DND-41 (cell line): Measurements from ENCODE around the gene CARM1.

Experiments
- ATAC-seq: fragments of 200-7000 bp; cut with Tn5 transposase; 3 replicates; pipeline ENCODE4 v1.9.1; 2021; ENCODE audit warnings: low read depth; ENCODE audit not compliant: insufficient read depth
- DNase-seq: peaks from one replicate; pipeline ENCODE4 v3.0.0-alpha.2; 2020
- H2AFZ ChIP-seq: 2 replicates; pipeline ENCODE4 v1.6.0; 2012; ENCODE audit warnings: low read depth, low read length
- H3K27ac ChIP-seq: 2 replicates; pipeline ENCODE4 v1.5.1; 2012; ENCODE audit warnings: low read length, inconsistent platforms
- H3K27me3 ChIP-seq: fragments of 200-600 bp; sonication (generic); 2 replicates; pipeline ENCODE4 v1.6.0; 2012; ENCODE audit warnings: low read length, mild to moderate bottlenecking, inconsistent platforms; ENCODE audit not compliant: insufficient read depth, poor library complexity
- H3K36me3 ChIP-seq: 2 replicates; pipeline ENCODE4 v1.5.1; 2012; ENCODE audit warnings: low read length, inconsistent platforms; ENCODE audit not compliant: insufficient read depth
- H3K4me1 ChIP-seq: 2 replicates; pipeline ENCODE4 v1.5.1; 2012; ENCODE audit warnings: mild to moderate bottlenecking, low read length; ENCODE audit not compliant: insufficient read depth
- H3K4me2 ChIP-seq: 2 replicates; pipeline ENCODE4 v1.6.0; 2012; ENCODE audit warnings: mild to moderate bottlenecking, moderate library complexity, low read length, inconsistent platforms; ENCODE audit not compliant: insufficient read depth
- H3K4me3 ChIP-seq, 2 experiments: fragments of 200-600 bp in 1 of 2; shearing (Covaris generic) in 1 of 2; 2 replicates each; pipeline ENCODE4 v1.5.1; 2012 to 2016; ENCODE audit warnings: inconsistent platforms in 2 of 2, low read length in 2 of 2, mild to moderate bottlenecking in 2 of 2, low read depth in 1 of 2, moderate library complexity in 1 of 2
- H3K79me2 ChIP-seq: 2 replicates; pipeline ENCODE4 v1.6.0; 2012; ENCODE audit warnings: low read length, inconsistent platforms; ENCODE audit not compliant: insufficient read depth
- H3K9ac ChIP-seq: 2 replicates; pipeline ENCODE4 v1.6.0; 2012; ENCODE audit warnings: low read depth, mild to moderate bottlenecking, inconsistent platforms, low read length, moderate library complexity
- H3K9me3 ChIP-seq: 2 replicates; pipeline ENCODE4 v1.5.1; 2012; ENCODE audit warnings: low read length, moderate library complexity, mild to moderate bottlenecking, inconsistent platforms; ENCODE audit not compliant: insufficient read depth, severe bottlenecking
- H4K20me1 ChIP-seq: 2 replicates; pipeline ENCODE4 v1.6.0; 2012; ENCODE audit warnings: low read length; ENCODE audit not compliant: insufficient read depth
- CTCF ChIP-seq: IDR thresholded peaks from 2 replicates; pipeline ENCODE4 v1.5.1; 2012; ENCODE audit warnings: borderline replicate concordance, low read length, moderate library complexity, mild to moderate bottlenecking; ENCODE audit not compliant: poor library complexity, severe bottlenecking; ENCODE audit errors: extremely low read depth
- EZH2 ChIP-seq: IDR thresholded peaks from 3 replicates; pipeline ENCODE4 v1.6.1; 2012; ENCODE audit warnings: borderline replicate concordance, low read depth, mild to moderate bottlenecking, moderate library complexity, low read length, inconsistent platforms; ENCODE audit not compliant: severe bottlenecking

The CARM1 gene

DNA sequence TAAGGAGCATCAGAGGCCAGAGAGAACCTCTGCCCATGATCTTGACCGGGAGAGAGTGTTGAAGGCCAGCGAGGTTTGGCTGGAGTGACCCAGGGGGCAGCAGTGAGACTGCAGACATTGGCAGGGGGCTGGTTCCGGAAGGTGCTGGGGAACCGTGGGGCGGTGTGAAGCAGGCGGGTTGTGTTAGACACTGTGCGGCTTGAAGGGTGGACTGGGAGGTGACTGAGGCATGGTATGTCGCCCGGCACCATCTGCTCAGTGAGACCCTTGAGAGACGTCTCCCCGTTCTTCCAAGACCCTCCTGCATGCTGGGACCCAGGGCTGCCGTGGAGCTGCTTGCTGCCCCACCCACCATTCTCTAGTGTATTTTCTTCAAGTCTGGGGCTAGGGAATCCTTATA lies 24.6 kb downstream of the CARM1 start:
- no peaks in the 10 kb centered on the region for H3K27me3 ChIP-seq
- DNase-seq, result no peak

DNA sequence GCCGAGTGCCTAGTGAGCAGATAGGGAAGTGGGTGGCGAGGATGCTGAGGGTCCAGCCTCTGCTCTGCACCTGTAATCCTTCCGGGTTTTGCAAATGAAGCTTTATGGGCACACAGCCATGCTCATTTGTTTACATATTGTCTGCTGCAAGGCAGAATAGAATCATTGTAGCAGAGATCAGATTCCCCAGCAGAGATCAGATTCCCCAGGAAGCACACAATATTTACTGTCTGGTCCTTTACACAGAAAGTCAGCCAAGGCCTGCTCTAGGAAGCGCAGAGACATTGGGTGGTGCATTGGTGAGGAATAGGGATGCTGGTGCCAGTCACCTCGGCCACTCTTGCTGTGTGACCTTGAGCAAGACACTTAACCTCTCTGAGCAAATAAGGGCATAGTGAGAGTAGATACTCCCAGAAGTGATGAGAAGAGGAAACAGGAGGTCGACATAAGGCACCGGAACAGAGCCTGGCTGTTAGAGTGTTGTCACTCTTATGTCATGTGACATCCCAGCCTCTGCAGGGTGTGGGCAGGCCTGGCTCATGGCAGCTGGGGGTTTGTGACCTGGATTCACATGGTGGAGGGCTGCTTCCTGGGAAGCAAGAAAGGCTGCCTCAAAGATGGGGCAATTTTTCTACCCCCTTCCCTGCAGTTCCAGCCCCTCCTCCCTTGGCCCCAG lies 25.6 kb downstream of the CARM1 start:
- peaks cover 59% of the 10 kb centered on the region for H4K20me1 ChIP-seq
- H3K9ac ChIP-seq, result no peak overlapping the region
- no peak overlapping the region for H2AFZ ChIP-seq
- H3K79me2 ChIP-seq, result peaks cover 80% of the 10 kb centered on the region
- H3K4me3 ChIP-seq, result no peak overlapping the region
- H3K9me3 ChIP-seq, result no peaks in the 10 kb centered on the region
- H3K4me2 ChIP-seq, result no peak overlapping the region
- 0 out of 2 replicates have a peak, but pooled peaks cover 2% of the 10 kb centered on the region for H3K36me3 ChIP-seq
- ATAC-seq, result peak; percentile 49; the same call in 2 of the 3 replicates
- no peak for TF ChIP-seq CTCF
- no peak for TF ChIP-seq EZH2
- H3K4me1 ChIP-seq, result no peaks in the 10 kb centered on the region
- no peaks in the 10 kb centered on the region for H3K27me3 ChIP-seq
- DNase-seq, result no peak
- H3K27ac ChIP-seq, result no peak overlapping the region

More for the DNA sequence above, 24.6 kb downstream of the CARM1 start:
- H3K79me2 ChIP-seq, result peaks cover 80% of the 10 kb centered on the region
- H3K4me3 ChIP-seq, result no peak overlapping the region
- H3K27ac ChIP-seq, result no peak overlapping the region
- no peak for ATAC-seq
- H4K20me1 ChIP-seq, result peaks cover 67% of the 10 kb centered on the region
- peaks cover 5% of the 10 kb centered on the region; the same call in 1 of the 2 replicates for H3K36me3 ChIP-seq
- H3K4me2 ChIP-seq, result no peak overlapping the region
- H2AFZ ChIP-seq, result no peak overlapping the region
- H3K9ac ChIP-seq, result no peak overlapping the region
- no peak for TF ChIP-seq CTCF
- no peak for TF ChIP-seq EZH2
- no peaks in the 10 kb centered on the region for H3K4me1 ChIP-seq
- no peaks in the 10 kb centered on the region for H3K9me3 ChIP-seq

DNA sequence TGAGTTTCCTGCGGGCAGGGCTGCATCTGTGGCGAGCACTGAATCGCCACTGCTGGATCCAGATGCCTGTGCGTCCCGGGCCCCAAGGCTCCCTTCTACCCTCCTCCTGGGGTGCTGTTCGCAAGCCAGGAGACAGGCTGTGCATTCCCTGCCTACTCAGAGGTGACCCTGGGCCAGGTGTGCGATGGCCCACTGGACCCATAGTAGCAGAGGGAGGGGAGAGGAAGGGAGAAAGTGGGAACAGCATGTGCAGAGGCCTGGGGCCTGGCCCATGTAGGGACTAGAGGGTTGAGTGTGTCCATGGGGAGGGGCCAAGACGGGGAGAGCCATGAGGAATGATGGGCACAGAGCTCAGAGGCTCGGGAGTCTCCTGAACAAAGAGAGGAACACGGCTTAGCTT lies 27.3 kb downstream of the CARM1 start:
- H4K20me1 ChIP-seq, result peaks cover 51% of the 10 kb centered on the region
- H3K27ac ChIP-seq, result no peak overlapping the region
- H3K4me2 ChIP-seq, result no peak overlapping the region
- H3K27me3 ChIP-seq, result no peaks in the 10 kb centered on the region
- peaks cover 84% of the 10 kb centered on the region for H3K79me2 ChIP-seq
- H3K9ac ChIP-seq, result no peak overlapping the region
- no peak for TF ChIP-seq EZH2
- TF ChIP-seq CTCF, result no peak
- H2AFZ ChIP-seq, result no peak overlapping the region
- no peak overlapping the region for H3K4me3 ChIP-seq
- no peak for DNase-seq
- no peaks in the 10 kb centered on the region for H3K4me1 ChIP-seq
- H3K9me3 ChIP-seq, result no peaks in the 10 kb centered on the region
- 0 out of 2 replicates have a peak, but pooled peaks cover 2% of the 10 kb centered on the region for H3K36me3 ChIP-seq
- ATAC-seq, result no peak
